Loucy (cell line): ENCODE measurements around the gene MLNR.

Experiments
- H2AFZ ChIP-seq: fragments of 200-600 bp; sonication (generic); 2 replicates; pipeline ENCODE4 v1.6.0; 2016; ENCODE audit warnings: antibody characterized with exemption, mild to moderate bottlenecking, low read length, moderate library complexity
- H3F3A ChIP-seq: fragments of 200-600 bp; 2 replicates; pipeline ENCODE4 v1.6.0; 2016; ENCODE audit warnings: antibody characterized with exemption, low read depth, mild to moderate bottlenecking
- H3K27me3 ChIP-seq: fragments of 200-600 bp; sonication (generic); 2 replicates; pipeline ENCODE4 v1.6.1; 2014; ENCODE audit warnings: low read length, mild to moderate bottlenecking; ENCODE audit not compliant: insufficient read depth, poor library complexity, severe bottlenecking
- H3K36me3 ChIP-seq: fragments of 200-600 bp; sonication (generic); 2 replicates; pipeline ENCODE4 v1.6.1; 2016; ENCODE audit warnings: low read length; ENCODE audit not compliant: insufficient read depth
- H3K4me1 ChIP-seq: fragments of 200-600 bp; sonication (generic); 2 replicates; pipeline ENCODE4 v1.5.1; 2014; ENCODE audit warnings: low read length, mild to moderate bottlenecking; ENCODE audit not compliant: insufficient read depth, poor library complexity, severe bottlenecking
- H3K4me2 ChIP-seq: fragments of 200-600 bp; sonication (generic); 2 replicates; pipeline ENCODE4 v1.6.0; 2014; ENCODE audit warnings: antibody characterized with exemption, low read length, low read depth, mild to moderate bottlenecking; ENCODE audit not compliant: poor library complexity, severe bottlenecking
- H3K4me3 ChIP-seq: fragments of 200-600 bp; sonication (generic); 2 replicates; pipeline ENCODE4 v1.5.1; 2014; ENCODE audit warnings: low read length, mild to moderate bottlenecking, mixed read lengths; ENCODE audit not compliant: poor library complexity, severe bottlenecking
- H3K79me2 ChIP-seq: fragments of 200-600 bp; sonication (generic); 2 replicates; pipeline ENCODE4 v1.6.1; 2014; ENCODE audit warnings: low read length; ENCODE audit not compliant: insufficient read depth
- H3K9ac ChIP-seq: fragments of 200-600 bp; sonication (generic); 2 replicates; pipeline ENCODE4 v1.6.0; 2014; ENCODE audit warnings: mild to moderate bottlenecking, low read depth, low read length, moderate library complexity; ENCODE audit not compliant: poor library complexity, severe bottlenecking
- H3K9me2 ChIP-seq: fragments of 200-600 bp; sonication (generic); replicated peaks from 2 replicates; pipeline ENCODE4 v1.6.1; 2016; ENCODE audit warnings: low read depth, low read length, mixed read lengths
- H3K9me3 ChIP-seq: fragments of 200-600 bp; sonication (generic); 2 replicates; pipeline ENCODE4 v1.6.1; 2014; ENCODE audit warnings: mild to moderate bottlenecking, antibody characterized with exemption, low read length, low read depth; ENCODE audit not compliant: insufficient read depth
- H4K20me1 ChIP-seq: fragments of 200-600 bp; sonication (generic); 2 replicates; pipeline ENCODE4 v1.6.0; 2014; ENCODE audit warnings: antibody characterized with exemption, low read length, mild to moderate bottlenecking; ENCODE audit not compliant: insufficient read depth, poor library complexity, severe bottlenecking
- CTCF ChIP-seq: fragments of 200-600 bp; sonication (generic); conservative IDR thresholded peaks from 2 replicates; pipeline ENCODE4 v1.5.1; 2014; ENCODE audit warnings: mild to moderate bottlenecking, antibody characterized with exemption, low read length
- EZH2phosphoT487 ChIP-seq: fragments of 200-600 bp; IDR thresholded peaks from 2 replicates; pipeline ENCODE4 v1.6.1; 2018; ENCODE audit warnings: antibody characterized with exemption, mild to moderate bottlenecking, moderate library complexity, borderline replicate concordance

The MLNR gene, protein sequence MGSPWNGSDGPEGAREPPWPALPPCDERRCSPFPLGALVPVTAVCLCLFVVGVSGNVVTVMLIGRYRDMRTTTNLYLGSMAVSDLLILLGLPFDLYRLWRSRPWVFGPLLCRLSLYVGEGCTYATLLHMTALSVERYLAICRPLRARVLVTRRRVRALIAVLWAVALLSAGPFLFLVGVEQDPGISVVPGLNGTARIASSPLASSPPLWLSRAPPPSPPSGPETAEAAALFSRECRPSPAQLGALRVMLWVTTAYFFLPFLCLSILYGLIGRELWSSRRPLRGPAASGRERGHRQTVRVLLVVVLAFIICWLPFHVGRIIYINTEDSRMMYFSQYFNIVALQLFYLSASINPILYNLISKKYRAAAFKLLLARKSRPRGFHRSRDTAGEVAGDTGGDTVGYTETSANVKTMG

GRCh38 chr13:49220036-49220855 lies at the start of gene MLNR:
Gene MLNR, plus strand, starts transcription at chr13:49220338. Its CDS starts 0 bp downstream, at chr13:49220338.
- H3K27me3 ChIP-seq, result peaks cover 13% of the 10 kb centered on the region

GRCh38 chr13:49171359-49171758 lies 48.8 kb upstream of the MLNR start:
- H2AFZ ChIP-seq, result no peak overlapping the region
- no peak overlapping the region for H3K4me3 ChIP-seq
- no peak overlapping the region for H3K9ac ChIP-seq
- H3K4me2 ChIP-seq, result no peak overlapping the region
- no peak for TF ChIP-seq EZH2phosphoT487
- no peaks in the 10 kb centered on the region for H3K4me1 ChIP-seq
- H3K27me3 ChIP-seq, result no peaks in the 10 kb centered on the region
- no peaks in the 10 kb centered on the region for H3K79me2 ChIP-seq
- H4K20me1 ChIP-seq, result no peaks in the 10 kb centered on the region
- H3F3A ChIP-seq, result no peaks in the 10 kb centered on the region
- no peaks in the 10 kb centered on the region for H3K9me2 ChIP-seq
- H3K36me3 ChIP-seq, result peaks cover 78% of the 10 kb centered on the region; the same call in 1 of the 2 replicates
- no peaks in the 10 kb centered on the region for H3K9me3 ChIP-seq

More at GRCh38 chr13:49220036-49220855, at the start of gene MLNR:
- Histone ChIP-seq H3K4me1 (peaks cover 2% of the 10 kb centered on the region), H3K9me2 (no peaks in the 10 kb centered on the region), H3F3A (no peaks in the 10 kb centered on the region), H3K79me2 (no peaks in the 10 kb centered on the region), H4K20me1 (no peaks in the 10 kb centered on the region), H3K36me3 (no peaks in the 10 kb centered on the region), H3K4me3 (peak within 1 kb of the TSS; percentile 61), H3K9ac (no peak within 1 kb of the TSS), H3K4me2 (peak within 1 kb of the TSS; percentile 59), H2AFZ (peak within 1 kb of the TSS; percentile 62; the same call in 1 of the 2 replicates), H3K9me3 (no peaks in the 10 kb centered on the region)
- TF ChIP-seq EZH2phosphoT487, result no peak
- TF ChIP-seq CTCF, result no peak

DNA sequence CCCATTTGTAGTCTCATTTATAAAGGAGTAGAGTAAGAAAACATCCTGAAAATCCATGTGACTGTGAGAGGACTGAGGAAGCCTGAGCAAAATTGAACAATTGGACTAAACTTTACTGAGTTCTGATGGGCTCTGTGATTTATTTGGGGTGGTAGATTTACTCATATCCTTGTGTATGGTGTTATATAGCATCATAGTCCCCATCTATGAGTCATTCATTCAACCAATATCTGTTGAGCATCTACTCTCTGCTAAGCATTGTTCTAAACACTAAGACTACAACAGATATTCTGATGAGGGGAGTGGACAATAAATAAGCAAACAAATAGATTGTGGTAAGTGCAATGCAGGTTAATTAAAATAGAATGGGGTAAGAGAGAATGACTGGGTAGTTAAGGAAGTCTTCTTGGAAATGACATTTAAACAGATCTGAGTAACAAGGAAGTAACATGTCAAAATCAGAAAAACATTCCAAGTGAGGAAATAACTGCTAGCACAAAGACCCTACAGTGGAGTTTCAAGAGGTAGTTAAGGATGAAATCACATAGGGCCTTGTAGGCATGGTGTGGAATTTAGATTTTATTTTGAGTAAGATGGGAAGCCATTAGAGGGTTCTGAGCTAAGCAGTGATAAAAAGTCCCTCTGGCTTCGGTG lies 36.3 kb upstream of the MLNR start:
- H3K27me3 ChIP-seq, result no peaks in the 10 kb centered on the region
- H4K20me1 ChIP-seq, result no peaks in the 10 kb centered on the region
- no peaks in the 10 kb centered on the region for H3F3A ChIP-seq
- H3K79me2 ChIP-seq, result no peaks in the 10 kb centered on the region
- H3K4me2 ChIP-seq, result no peak overlapping the region
- H3K9me3 ChIP-seq, result no peaks in the 10 kb centered on the region
- no peak overlapping the region for H2AFZ ChIP-seq
- H3K4me1 ChIP-seq, result no peaks in the 10 kb centered on the region
- H3K9ac ChIP-seq, result no peak overlapping the region
- H3K9me2 ChIP-seq, result no peaks in the 10 kb centered on the region
- TF ChIP-seq CTCF (no peak), EZH2phosphoT487 (no peak)
- no peak overlapping the region for H3K4me3 ChIP-seq
- H3K36me3 ChIP-seq, result peaks cover 76% of the 10 kb centered on the region
